K562 (cell line): ENCODE measurements around the gene COQ5. TPM values are rescaled to one million over a fixed set of nuclear protein-coding genes. Genes with fewer than 3 reads are reported as not detected.
A peak's percentile ranks its signal among the peaks of the same experiment; 100 is the strongest.

Source experiments
- ARNT ChIP-seq, 2 experiments: fragments of 450-650 bp; IDR thresholded peaks; 2 replicates each; pipeline ENCODE4 v1.6.1; 2016; ENCODE audit warnings: mild to moderate bottlenecking in 1 of 2
- CBX3 ChIP-seq, 2 experiments: IDR thresholded peaks; 1 replicate in 1 of 2; 2 replicates in 1 of 2; pipeline ENCODE4 v1.6.1; 2012; ENCODE audit warnings: inconsistent platforms in 2 of 2, low read length in 2 of 2, borderline replicate concordance in 1 of 2, control low read depth in 1 of 2
- FOXJ2 ChIP-seq: fragments of 200-800 bp; sonication (Bioruptor generic); IDR thresholded peaks from 2 replicates; pipeline ENCODE4 v1.6.1; 2016; ENCODE audit warnings: missing genetic modification characterization, missing compliant biosample characterization
- GATAD2A ChIP-seq: fragments of 450-650 bp; IDR thresholded peaks from 2 replicates; pipeline ENCODE4 v1.6.1; 2017
- HDAC1 ChIP-seq, 2 experiments: fragments of 450-650 bp; IDR thresholded peaks; 2 replicates each; pipeline ENCODE4 v1.6.1; 2016 to 2017; ENCODE audit warnings: inconsistent platforms in 1 of 2, mild to moderate bottlenecking in 1 of 2, moderate library complexity in 1 of 2
- MTA3 ChIP-seq: fragments of 450-650 bp; formaldehyde crosslinking; IDR thresholded peaks from 2 replicates; pipeline ENCODE4 v1.6.1; 2017; ENCODE audit warnings: mild to moderate bottlenecking, borderline replicate concordance
- MYNN ChIP-seq, 2 experiments: sonication (generic); formaldehyde crosslinking in 1 of 2; IDR thresholded peaks; 2 replicates each; pipeline versions ENCODE4 v1.5.0 to v1.6.1; 2016 to 2020; ENCODE audit warnings: antibody characterized with exemption in 1 of 2, missing genetic modification reagents in 1 of 2
- NONO ChIP-seq, 2 experiments: fragments of 200-400 bp in 1 of 2; fragments of 450-650 bp in 1 of 2; formaldehyde crosslinking in 1 of 2; IDR thresholded peaks; 2 replicates each; pipeline ENCODE4 v1.6.1; 2017; ENCODE audit warnings: low read depth in 2 of 2, mild to moderate bottlenecking in 2 of 2, moderate library complexity in 2 of 2, low read length in 1 of 2
- SP1 ChIP-seq: sonication (generic); formaldehyde crosslinking; IDR thresholded peaks from 2 replicates; pipeline ENCODE4 v1.8.1; 2022; ENCODE audit warnings: mild to moderate bottlenecking, missing genetic modification reagents
- TCF3 ChIP-seq: sonication (generic); formaldehyde crosslinking; IDR thresholded peaks from 2 replicates; pipeline ENCODE4 v1.4.0; 2020; ENCODE audit warnings: mild to moderate bottlenecking, missing genetic modification reagents
- THRAP3 ChIP-seq: fragments of 450-650 bp; IDR thresholded peaks from 2 replicates; pipeline ENCODE4 v1.6.1; 2016; ENCODE audit warnings: mild to moderate bottlenecking, inconsistent platforms, borderline replicate concordance
- USF1 ChIP-seq: sonication (generic); formaldehyde crosslinking; IDR thresholded peaks from 2 replicates; pipeline ENCODE4 v1.9.0; 2022; ENCODE audit warnings: mild to moderate bottlenecking, missing genetic modification reagents
- USF2 ChIP-seq: sonication (generic); formaldehyde crosslinking; IDR thresholded peaks from 2 replicates; pipeline ENCODE4 v1.5.0; 2020; ENCODE audit warnings: missing genetic modification reagents
- ZBTB43 ChIP-seq: sonication (generic); formaldehyde crosslinking; IDR thresholded peaks from 2 replicates; pipeline ENCODE4 v1.8.0; 2023; ENCODE audit warnings: mild to moderate bottlenecking, missing genetic modification reagents
- ZNF3 ChIP-seq: fragments of 250-450 bp; sonication (Bioruptor Pico); IDR thresholded peaks from 2 replicates; pipeline ENCODE4 v1.5.0; 2021; ENCODE audit warnings: mild to moderate bottlenecking, moderate library complexity
- ZNF318 ChIP-seq, 2 experiments: fragments of 450-650 bp; IDR thresholded peaks; 2 replicates each; pipeline ENCODE4 v1.6.1; 2016; ENCODE audit warnings: mild to moderate bottlenecking in 2 of 2, borderline replicate concordance in 1 of 2, low read depth in 1 of 2, moderate library complexity in 1 of 2
- ZNF589 ChIP-seq: fragments of 200-800 bp; sonication (Bioruptor generic); IDR thresholded peaks from 2 replicates; pipeline ENCODE4 v1.6.1; 2016; ENCODE audit warnings: low read depth, missing genetic modification characterization, missing compliant biosample characterization
- ZNF766 ChIP-seq: fragments of 200-800 bp; sonication (Bioruptor generic); conservative IDR thresholded peaks from 2 replicates; pipeline ENCODE4 v1.6.1; 2016; ENCODE audit warnings: missing genetic modification characterization, missing compliant biosample characterization
- polyA plus RNA-seq, 8 experiments: library from polyadenylated mRNA; depleted of rRNA in 4 of 8; stranded (reverse) in 5 of 8; unstranded in 3 of 8; fragments of >200 nt; fragmentation: Nextera tagmentation in 2 of 8; fragmentation: Illumina TruSeq in 1 of 8; extraction: Ambion mirVana in 2 of 8; extraction: Trizol in 1 of 8; gene quantifications; 2 replicates each; pipeline versions ENCODE4 v1.2.1 to v1.2.3, GENCODE V29; 2011 to 2014; ENCODE audit warnings: inconsistent platforms in 1 of 8, missing spikeins in 1 of 8
- total RNA-seq, 7 experiments: library from RNA; depleted of rRNA in 6 of 7; stranded (reverse); fragments of >200 nt in 6 of 7; fragmentation: Illumina TruSeq in 2 of 7; extraction: Trizol in 2 of 7; gene quantifications; 2 replicates each; pipeline versions ENCODE4 v1.2.1 to v1.2.3, GENCODE V29; 2011 to 2021; ENCODE audit warnings: low replicate concordance in 1 of 7

COQ5 gene
- total and polyA plus RNA-seq, 9 of the 15 experiments (the other 6 are each of a cell fraction or from before 2014, with no cell fraction given) = 19.2 to 59.7 (median 30.4) TPM

- TF ChIP-seq ZNF318 (IDR thresholded peaks at IDR 0.05; ENCODE audit: borderline replicate concordance in 1 of 2, low read depth in 1 of 2) (peak; percentile 82 to 91; a peak in 3 of 4 replicates), SP1 (peak; percentile 70), GATAD2A (peak; percentile 88), FOXJ2 (tag) (peak; percentile 90), USF2 (CRISPR knock-in tag) (no peak), CBX3 (IDR thresholded peaks at IDR 0.05; ENCODE audit: borderline replicate concordance in 1 of 2, low read length in 2 of 2) (peak in 1 of 2 experiments; percentile 37; a peak in 1 of 3 replicates), THRAP3 (no peak), ARNT (IDR thresholded peaks at IDR 0.05) (peak; percentile 78 to 98; a peak in 3 of 4 replicates), MYNN (IDR thresholded peaks at IDR 0.05) (peak; percentile 71), MYNN (CRISPR knock-in tag; IDR thresholded peaks at IDR 0.05) (no peak), HDAC1 (IDR thresholded peaks at IDR 0.05) (peak; percentile 66 to 94; a peak in 3 of 4 replicates), TCF3 (peak; percentile 99), NONO (IDR thresholded peaks at IDR 0.05; ENCODE audit: low read depth in 2 of 2, low read length in 1 of 2) (peak in 1 of 2 experiments; percentile 80; a peak in 2 of 4 replicates), USF1 (CRISPR knock-in tag) (no peak), ZNF3 (no peak), MTA3 (peak; percentile 91), ZNF589 (peak; percentile 86), ZNF766 (CRISPR knock-in tag) (peak; percentile 97), ZBTB43 (CRISPR knock-in tag) (no peak)
These were observed 11.5 kb upstream of the COQ5 start (continued) for GRCh38 chr12:120540445-120540844.
